Measurements from ENCODE around the gene TRIM24. TPM values are rescaled to one million over a fixed set of nuclear protein-coding genes. Genes with fewer than 3 reads are reported as not detected.

The TRIM24 gene
- total RNA-seq, 6 experiments from 2014 or later = 7.9 to 11.2 (median 9.9) TPM

DNA sequence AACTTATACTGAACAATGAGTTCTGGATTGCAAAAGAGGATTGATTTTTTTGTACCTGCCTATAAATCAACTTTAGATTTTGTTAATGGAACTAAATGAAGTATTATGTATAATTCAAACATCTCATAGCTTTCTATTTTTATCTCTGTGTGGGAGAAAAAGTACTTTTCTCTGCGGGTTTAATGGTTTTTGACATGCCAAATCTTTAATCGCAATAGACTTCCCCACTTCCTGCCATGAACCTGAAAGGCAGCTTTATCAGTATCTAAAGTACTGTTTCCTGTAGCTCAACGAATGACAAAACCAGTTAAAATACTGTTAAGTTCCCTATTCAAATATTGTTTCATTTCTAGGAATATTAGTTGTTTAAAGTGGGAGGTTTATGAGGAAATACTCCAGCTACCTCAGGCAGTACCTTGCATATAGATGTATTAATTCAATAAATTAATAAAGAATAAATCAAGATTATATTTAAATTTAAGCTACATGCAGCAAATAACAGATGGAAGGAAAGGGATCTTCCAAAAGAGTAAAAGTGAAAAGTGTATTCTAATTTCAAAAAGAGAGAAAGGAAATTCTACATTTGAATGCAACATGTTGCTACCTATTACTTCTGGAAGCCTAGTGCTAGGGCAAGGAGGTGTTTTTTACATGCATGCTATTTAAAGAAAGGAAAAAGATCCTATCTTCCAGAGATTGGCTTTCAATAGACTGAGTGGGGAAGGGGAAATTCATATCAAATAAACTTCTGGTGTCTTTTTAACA lies 165.2 kb downstream of the TRIM24 start:
- Mint-ChIP-seq H3K4me3 (no peak overlapping the region), H3K36me3 (ENCODE audit: low read depth) (no peaks in the 10 kb centered on the region), H3K27ac (no peak overlapping the region), H3K4me1 (ENCODE audit: low read depth) (no peaks in the 10 kb centered on the region), H3K27me3 (ENCODE audit: insufficient read depth) (peaks cover 8% of the 10 kb centered on the region), H3K9me3 (no peaks in the 10 kb centered on the region)
- TF ChIP-seq, protein P1, sequence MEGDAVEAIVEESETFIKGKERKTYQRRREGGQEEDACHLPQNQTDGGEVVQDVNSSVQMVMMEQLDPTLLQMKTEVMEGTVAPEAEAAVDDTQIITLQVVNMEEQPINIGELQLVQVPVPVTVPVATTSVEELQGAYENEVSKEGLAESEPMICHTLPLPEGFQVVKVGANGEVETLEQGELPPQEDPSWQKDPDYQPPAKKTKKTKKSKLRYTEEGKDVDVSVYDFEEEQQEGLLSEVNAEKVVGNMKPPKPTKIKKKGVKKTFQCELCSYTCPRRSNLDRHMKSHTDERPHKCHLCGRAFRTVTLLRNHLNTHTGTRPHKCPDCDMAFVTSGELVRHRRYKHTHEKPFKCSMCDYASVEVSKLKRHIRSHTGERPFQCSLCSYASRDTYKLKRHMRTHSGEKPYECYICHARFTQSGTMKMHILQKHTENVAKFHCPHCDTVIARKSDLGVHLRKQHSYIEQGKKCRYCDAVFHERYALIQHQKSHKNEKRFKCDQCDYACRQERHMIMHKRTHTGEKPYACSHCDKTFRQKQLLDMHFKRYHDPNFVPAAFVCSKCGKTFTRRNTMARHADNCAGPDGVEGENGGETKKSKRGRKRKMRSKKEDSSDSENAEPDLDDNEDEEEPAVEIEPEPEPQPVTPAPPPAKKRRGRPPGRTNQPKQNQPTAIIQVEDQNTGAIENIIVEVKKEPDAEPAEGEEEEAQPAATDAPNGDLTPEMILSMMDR (IDR thresholded peaks at IDR 0.05) = no peak
- no peak for DNase-seq

DNA sequence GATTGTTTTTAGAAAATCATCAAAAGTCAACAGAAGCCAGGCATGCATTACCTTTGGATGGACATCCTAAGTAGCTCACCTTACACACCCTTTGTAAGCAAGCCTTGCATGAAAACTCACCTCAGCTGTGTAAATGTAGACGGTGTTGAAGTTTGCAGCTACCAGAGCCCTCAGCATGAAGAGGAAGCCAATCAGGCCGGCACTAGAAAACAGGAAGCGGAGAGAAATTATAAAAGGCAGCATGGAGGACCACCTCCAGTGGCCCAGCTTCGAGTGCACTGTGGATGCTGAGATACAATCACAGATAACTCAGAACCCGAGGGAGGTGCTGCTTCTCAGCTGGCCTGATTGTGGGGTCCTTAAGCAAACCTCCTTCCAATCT lies 165.8 kb downstream of the TRIM24 start:
- H3K27me3 Mint-ChIP-seq (ENCODE audit: insufficient read depth) = peaks cover 8% of the 10 kb centered on the region
- TF ChIP-seq, protein P1 (IDR thresholded peaks at IDR 0.05) = no peak
- no peak overlapping the region for H3K27ac Mint-ChIP-seq
- no peaks in the 10 kb centered on the region for H3K9me3 Mint-ChIP-seq
- H3K4me1 Mint-ChIP-seq (ENCODE audit: low read depth) = no peaks in the 10 kb centered on the region
- no peak overlapping the region for H3K4me3 Mint-ChIP-seq
- no peak for DNase-seq
- H3K36me3 Mint-ChIP-seq (ENCODE audit: low read depth) = no peaks in the 10 kb centered on the region

DNA sequence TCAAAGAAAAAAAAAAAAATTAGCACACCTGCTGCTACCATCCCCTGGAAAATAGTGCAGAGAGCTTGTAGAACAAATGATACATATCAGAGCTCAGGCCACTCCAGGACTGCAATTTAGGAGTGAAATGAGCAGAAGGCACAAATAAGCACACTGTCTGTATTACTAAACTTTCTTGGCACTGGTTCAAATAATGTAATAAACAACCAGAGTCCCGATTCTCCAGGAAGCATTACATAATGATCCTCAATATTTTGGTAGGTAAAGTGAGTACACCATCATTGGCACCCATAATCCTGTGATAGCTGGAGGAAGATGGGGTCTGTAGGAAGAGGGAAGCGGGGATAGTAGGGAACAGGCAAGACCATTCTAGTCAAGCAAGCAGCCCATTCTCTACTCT lies 166.8 kb downstream of the TRIM24 start:
- no peak for DNase-seq
- TF ChIP-seq, protein P1 (IDR thresholded peaks at IDR 0.05) = no peak
- Mint-ChIP-seq H3K9me3 (no peaks in the 10 kb centered on the region), H3K4me3 (no peak overlapping the region), H3K27ac (no peak overlapping the region), H3K36me3 (ENCODE audit: low read depth) (no peaks in the 10 kb centered on the region), H3K4me1 (ENCODE audit: low read depth) (no peaks in the 10 kb centered on the region), H3K27me3 (ENCODE audit: insufficient read depth) (peaks cover 8% of the 10 kb centered on the region)

DNA sequence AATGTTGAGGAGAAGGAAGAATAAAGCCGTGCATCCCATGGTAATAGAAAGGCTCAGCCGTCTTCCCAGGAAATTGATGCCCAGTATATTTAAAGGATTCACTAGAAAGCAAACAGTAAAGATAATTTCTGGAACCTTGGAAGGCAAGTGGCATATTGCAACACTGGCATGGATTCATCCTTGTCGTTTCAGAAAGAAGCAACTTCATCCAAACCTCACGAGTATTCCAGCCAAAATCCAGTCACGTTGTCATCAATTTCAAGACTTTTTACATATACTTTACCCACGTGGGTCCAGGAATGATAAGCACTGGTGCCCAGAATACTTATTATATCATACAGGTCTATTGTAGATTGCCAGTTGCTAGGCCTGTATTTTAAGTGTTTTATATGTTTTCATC lies 167.3 kb downstream of the TRIM24 start:
- DNase-seq = no peak
- H3K9me3 Mint-ChIP-seq = no peaks in the 10 kb centered on the region
- H3K36me3 Mint-ChIP-seq (ENCODE audit: low read depth) = no peaks in the 10 kb centered on the region
- no peaks in the 10 kb centered on the region for H3K4me1 Mint-ChIP-seq (ENCODE audit: low read depth)
- H3K27me3 Mint-ChIP-seq (ENCODE audit: insufficient read depth) = peaks cover 9% of the 10 kb centered on the region
- H3K27ac Mint-ChIP-seq = no peak overlapping the region
- TF ChIP-seq, protein P1 (IDR thresholded peaks at IDR 0.05) = no peak
- H3K4me3 Mint-ChIP-seq = no peak overlapping the region

DNA sequence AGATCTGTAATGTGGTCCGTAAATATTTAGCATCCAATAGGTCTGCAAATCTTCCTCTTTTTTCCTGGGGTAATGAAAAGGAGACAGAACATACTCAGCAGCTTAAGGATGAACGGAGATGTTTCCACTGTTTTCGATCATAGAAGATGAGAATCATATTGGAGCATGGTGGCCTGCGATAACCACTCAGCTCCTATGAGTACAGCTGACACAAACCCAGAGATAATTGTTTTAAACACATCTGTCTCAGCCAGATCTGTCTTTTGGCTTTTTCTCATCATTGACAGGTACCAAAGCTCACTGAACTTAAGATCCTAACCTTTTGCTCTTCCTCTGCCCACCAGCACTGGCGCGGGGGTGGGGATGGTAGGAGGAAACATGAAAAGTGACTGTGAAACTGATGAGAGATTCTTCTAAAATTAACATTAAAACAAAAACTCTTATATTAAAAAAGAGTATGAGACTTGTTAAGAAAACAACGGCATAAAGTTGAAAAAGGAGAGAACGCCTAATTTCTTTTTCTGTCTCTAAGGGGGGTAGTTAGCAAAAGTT lies 170.1 kb downstream of the TRIM24 start:
- Mint-ChIP-seq H3K4me1 (ENCODE audit: low read depth) (no peaks in the 10 kb centered on the region), H3K4me3 (no peak overlapping the region), H3K27ac (no peak overlapping the region), H3K27me3 (ENCODE audit: insufficient read depth) (peaks cover 12% of the 10 kb centered on the region), H3K9me3 (no peaks in the 10 kb centered on the region), H3K36me3 (ENCODE audit: low read depth) (0 out of 2 replicates have a peak, but pooled peaks cover 3% of the 10 kb centered on the region)
- TF ChIP-seq, protein P1 (IDR thresholded peaks at IDR 0.05) = no peak
- no peak for DNase-seq

All from HFFc6 (cell line).